ENCODE data around the gene FRZB. TPM values are rescaled to one million over a fixed set of nuclear protein-coding genes. Genes with fewer than 3 reads are reported as not detected.

The FRZB gene
- total and polyA plus RNA-seq, 9 of the 15 experiments (the other 6 are each of a cell fraction or from before 2014, with no cell fraction given): 0.01 to 0.05 (median 0.03) TPM; not detected in 6

GRCh38 chr2:182894174-182894573 lies 27.7 kb upstream of the FRZB start:
- no peak for TF ChIP-seq ARHGAP35 (IDR thresholded peaks at IDR 0.05; ENCODE audit: partially characterized antibody)
- TF ChIP-seq TEAD2 (tag; IDR thresholded peaks at IDR 0.05): no peak
- TF ChIP-seq, protein P1, sequence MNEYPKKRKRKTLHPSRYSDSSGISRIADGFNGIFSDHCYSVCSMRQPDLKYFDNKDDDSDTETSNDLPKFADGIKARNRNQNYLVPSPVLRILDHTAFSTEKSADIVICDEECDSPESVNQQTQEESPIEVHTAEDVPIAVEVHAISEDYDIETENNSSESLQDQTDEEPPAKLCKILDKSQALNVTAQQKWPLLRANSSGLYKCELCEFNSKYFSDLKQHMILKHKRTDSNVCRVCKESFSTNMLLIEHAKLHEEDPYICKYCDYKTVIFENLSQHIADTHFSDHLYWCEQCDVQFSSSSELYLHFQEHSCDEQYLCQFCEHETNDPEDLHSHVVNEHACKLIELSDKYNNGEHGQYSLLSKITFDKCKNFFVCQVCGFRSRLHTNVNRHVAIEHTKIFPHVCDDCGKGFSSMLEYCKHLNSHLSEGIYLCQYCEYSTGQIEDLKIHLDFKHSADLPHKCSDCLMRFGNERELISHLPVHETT (CRISPR knock-in tag; conservative IDR thresholded peaks at IDR 0.05 in 1 of 2, IDR thresholded peaks at IDR 0.05 in 1 of 2): no peak
- TF ChIP-seq, protein P2, sequence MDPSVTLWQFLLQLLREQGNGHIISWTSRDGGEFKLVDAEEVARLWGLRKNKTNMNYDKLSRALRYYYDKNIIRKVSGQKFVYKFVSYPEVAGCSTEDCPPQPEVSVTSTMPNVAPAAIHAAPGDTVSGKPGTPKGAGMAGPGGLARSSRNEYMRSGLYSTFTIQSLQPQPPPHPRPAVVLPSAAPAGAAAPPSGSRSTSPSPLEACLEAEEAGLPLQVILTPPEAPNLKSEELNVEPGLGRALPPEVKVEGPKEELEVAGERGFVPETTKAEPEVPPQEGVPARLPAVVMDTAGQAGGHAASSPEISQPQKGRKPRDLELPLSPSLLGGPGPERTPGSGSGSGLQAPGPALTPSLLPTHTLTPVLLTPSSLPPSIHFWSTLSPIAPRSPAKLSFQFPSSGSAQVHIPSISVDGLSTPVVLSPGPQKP (CRISPR knock-in tag; IDR thresholded peaks at IDR 0.05): no peak
- TF ChIP-seq, protein P3, sequence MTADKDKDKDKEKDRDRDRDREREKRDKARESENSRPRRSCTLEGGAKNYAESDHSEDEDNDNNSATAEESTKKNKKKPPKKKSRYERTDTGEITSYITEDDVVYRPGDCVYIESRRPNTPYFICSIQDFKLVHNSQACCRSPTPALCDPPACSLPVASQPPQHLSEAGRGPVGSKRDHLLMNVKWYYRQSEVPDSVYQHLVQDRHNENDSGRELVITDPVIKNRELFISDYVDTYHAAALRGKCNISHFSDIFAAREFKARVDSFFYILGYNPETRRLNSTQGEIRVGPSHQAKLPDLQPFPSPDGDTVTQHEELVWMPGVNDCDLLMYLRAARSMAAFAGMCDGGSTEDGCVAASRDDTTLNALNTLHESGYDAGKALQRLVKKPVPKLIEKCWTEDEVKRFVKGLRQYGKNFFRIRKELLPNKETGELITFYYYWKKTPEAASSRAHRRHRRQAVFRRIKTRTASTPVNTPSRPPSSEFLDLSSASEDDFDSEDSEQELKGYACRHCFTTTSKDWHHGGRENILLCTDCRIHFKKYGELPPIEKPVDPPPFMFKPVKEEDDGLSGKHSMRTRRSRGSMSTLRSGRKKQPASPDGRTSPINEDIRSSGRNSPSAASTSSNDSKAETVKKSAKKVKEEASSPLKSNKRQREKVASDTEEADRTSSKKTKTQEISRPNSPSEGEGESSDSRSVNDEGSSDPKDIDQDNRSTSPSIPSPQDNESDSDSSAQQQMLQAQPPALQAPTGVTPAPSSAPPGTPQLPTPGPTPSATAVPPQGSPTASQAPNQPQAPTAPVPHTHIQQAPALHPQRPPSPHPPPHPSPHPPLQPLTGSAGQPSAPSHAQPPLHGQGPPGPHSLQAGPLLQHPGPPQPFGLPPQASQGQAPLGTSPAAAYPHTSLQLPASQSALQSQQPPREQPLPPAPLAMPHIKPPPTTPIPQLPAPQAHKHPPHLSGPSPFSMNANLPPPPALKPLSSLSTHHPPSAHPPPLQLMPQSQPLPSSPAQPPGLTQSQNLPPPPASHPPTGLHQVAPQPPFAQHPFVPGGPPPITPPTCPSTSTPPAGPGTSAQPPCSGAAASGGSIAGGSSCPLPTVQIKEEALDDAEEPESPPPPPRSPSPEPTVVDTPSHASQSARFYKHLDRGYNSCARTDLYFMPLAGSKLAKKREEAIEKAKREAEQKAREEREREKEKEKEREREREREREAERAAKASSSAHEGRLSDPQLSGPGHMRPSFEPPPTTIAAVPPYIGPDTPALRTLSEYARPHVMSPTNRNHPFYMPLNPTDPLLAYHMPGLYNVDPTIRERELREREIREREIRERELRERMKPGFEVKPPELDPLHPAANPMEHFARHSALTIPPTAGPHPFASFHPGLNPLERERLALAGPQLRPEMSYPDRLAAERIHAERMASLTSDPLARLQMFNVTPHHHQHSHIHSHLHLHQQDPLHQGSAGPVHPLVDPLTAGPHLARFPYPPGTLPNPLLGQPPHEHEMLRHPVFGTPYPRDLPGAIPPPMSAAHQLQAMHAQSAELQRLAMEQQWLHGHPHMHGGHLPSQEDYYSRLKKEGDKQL (CRISPR knock-in tag; IDR thresholded peaks at IDR 0.05; ENCODE audit: borderline replicate concordance): no peak
- TF ChIP-seq HNRNPL (IDR thresholded peaks at IDR 0.05; ENCODE audit: low read depth, low read length): no peak
- TF ChIP-seq ZNF586 (CRISPR knock-in tag; conservative IDR thresholded peaks at IDR 0.05): no peak
- TF ChIP-seq MXD1 (CRISPR knock-in tag; IDR thresholded peaks at IDR 0.05; ENCODE audit: borderline replicate concordance, poor library complexity, severe bottlenecking): no peak
- no peak for TF ChIP-seq CHD1 (IDR thresholded peaks at IDR 0.05; ENCODE audit: low read length)
- no peak for TF ChIP-seq ZKSCAN3 (CRISPR knock-in tag; IDR thresholded peaks at IDR 0.05)
- no peak for TF ChIP-seq ZBTB7A (IDR thresholded peaks at IDR 0.05; ENCODE audit: borderline replicate concordance, control insufficient read depth, low read depth, low read length)
- no peak overlapping the region for H2AFZ ChIP-seq (ENCODE audit: low read depth, low read length)
- no peaks in the 10 kb centered on the region for H3K36me3 ChIP-seq (ENCODE audit: control insufficient read depth, insufficient read depth, low read length)
- FAIRE-seq: no peak
- H3K4me3 ChIP-seq: no peak overlapping the region
- H3K27me3 ChIP-seq (ENCODE audit: control insufficient read depth in 2 of 2, insufficient read depth in 2 of 2, low read length in 2 of 2): peaks cover 0 to 9% of the 10 kb centered on the region in 2 experiments; a peak in 1 of 5 replicates
- POLR2A ChIA-PET: no interaction called here
- in situ Hi-C loops (cut with MboI): no loop called here
- BruUV-seq (replicated peaks): no TSS peak
- CTCF ChIA-PET (ENCODE audit: low intra/inter-chr PET ratio): no interaction called here
- H3K27ac ChIP-seq (ENCODE audit: extremely low read depth, low read depth, low read length): no peak overlapping the region
- no peak for ATAC-seq
- no peak overlapping the region for H3K4me2 ChIP-seq (ENCODE audit: insufficient read depth, low read length)
- H3K79me2 ChIP-seq (ENCODE audit: control insufficient read depth, insufficient read depth, low read length): no peaks in the 10 kb centered on the region
- no peak for DNase-seq (ENCODE audit: extremely low read depth in 1 of 4, low spot score in 3 of 4)
- no peak overlapping the region for H3K9ac ChIP-seq (ENCODE audit: insufficient read depth in 1 of 2, low read depth in 2 of 2, low read length in 2 of 2)
- no peaks in the 10 kb centered on the region for H3K9me1 ChIP-seq (ENCODE audit: control insufficient read depth, insufficient read depth, low read length)
- H4K20me1 ChIP-seq (replicated peaks; ENCODE audit: control insufficient read depth, insufficient read depth, low read length): no peaks in the 10 kb centered on the region
- intact Hi-C loops (cut with micrococcal nuclease): no loop called here
- H3K9me3 ChIP-seq (replicated peaks; ENCODE audit: control insufficient read depth, insufficient read depth, low read depth, low read length): no peaks in the 10 kb centered on the region; the same call in 1 of the 2 replicates
- no peaks in the 10 kb centered on the region for H3K4me1 ChIP-seq (replicated peaks in 1 of 2; ENCODE audit: control insufficient read depth in 2 of 2, insufficient read depth in 2 of 2, low read length in 2 of 2)
- 21% methylated on average over 9 of the region's 9 CpGs for WGBS (ENCODE audit: insufficient coverage, low coverage, missing lambda C conversion rate)

Measured in K562 (cell line).